ENCODE measurements around the gene MRAP2. TPM values are rescaled to one million over a fixed set of nuclear protein-coding genes. Genes with fewer than 3 reads are reported as not detected.

MRAP2 gene
- total and polyA plus RNA-seq, 11 donors = 0.12 to 0.28 (median 0.23) TPM; not detected in 6

DNA sequence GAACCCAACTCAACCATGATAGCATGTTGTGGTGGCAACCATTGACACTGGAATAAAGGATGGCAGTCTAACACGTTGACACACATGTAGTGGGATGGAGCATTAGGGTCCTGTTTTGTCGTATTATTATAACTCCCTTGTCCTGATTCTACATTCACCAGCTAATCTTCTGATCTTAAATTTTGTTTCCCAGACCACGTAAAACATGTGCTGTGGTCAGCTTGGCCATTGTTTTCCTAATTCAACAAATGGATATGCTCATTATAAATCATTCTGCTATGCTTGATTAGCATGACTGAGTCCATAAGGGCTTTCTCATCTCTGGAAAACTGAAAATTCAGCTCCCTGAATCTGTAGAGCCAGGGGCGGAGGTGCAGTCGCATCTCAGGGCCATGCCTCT lies 15.0 kb downstream of the MRAP2 start:
- Histone ChIP-seq H3K4me3 (no peak overlapping the region), H3K4me1 (peaks cover 0 to 16% (median 5%) of the 10 kb centered on the region in 12 donors), H3K27me3 (peaks cover 0 to 23% (median 0%) of the 10 kb centered on the region in 9 donors), H3K36me3 (no peaks in the 10 kb centered on the region), H3K9me3 (no peaks in the 10 kb centered on the region), H3K27ac (no peak overlapping the region)
- no peak for TF ChIP-seq POLR2A (IDR thresholded peaks at IDR 0.05)
- TF ChIP-seq, protein P1, sequence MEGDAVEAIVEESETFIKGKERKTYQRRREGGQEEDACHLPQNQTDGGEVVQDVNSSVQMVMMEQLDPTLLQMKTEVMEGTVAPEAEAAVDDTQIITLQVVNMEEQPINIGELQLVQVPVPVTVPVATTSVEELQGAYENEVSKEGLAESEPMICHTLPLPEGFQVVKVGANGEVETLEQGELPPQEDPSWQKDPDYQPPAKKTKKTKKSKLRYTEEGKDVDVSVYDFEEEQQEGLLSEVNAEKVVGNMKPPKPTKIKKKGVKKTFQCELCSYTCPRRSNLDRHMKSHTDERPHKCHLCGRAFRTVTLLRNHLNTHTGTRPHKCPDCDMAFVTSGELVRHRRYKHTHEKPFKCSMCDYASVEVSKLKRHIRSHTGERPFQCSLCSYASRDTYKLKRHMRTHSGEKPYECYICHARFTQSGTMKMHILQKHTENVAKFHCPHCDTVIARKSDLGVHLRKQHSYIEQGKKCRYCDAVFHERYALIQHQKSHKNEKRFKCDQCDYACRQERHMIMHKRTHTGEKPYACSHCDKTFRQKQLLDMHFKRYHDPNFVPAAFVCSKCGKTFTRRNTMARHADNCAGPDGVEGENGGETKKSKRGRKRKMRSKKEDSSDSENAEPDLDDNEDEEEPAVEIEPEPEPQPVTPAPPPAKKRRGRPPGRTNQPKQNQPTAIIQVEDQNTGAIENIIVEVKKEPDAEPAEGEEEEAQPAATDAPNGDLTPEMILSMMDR (IDR thresholded peaks at IDR 0.05) = no peak
- ATAC-seq (no peak), DNase-seq (no peak)
- WGBS, 4 donors = 92 to 96% (median 93%) methylated on average over 5 of the region's 5 CpGs
- intact Hi-C loops (cut with DNase I) = no loop called here

DNA sequence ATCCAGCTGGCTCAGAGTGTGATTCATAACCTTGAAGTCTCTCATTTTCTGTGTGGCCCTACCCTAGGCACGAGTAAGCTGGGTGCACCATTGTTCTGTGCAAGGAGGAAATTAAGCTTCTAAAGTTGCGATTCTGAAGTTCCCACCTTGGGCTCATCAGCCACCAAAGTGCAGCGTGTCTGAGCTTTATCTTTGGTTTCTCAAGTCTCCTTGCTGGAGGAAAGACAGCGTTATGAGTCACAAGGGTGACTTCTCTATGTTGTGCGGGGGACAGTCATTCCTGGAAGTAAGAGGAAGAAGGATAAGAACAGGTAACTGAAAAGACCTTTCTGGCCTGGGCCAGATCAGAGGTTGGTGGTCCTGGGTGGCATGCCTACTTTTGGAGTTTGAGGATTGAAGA lies 16.8 kb downstream of the MRAP2 start:
- Histone ChIP-seq H3K27ac (no peak overlapping the region), H3K4me3 (no peak overlapping the region), H3K9me3 (no peaks in the 10 kb centered on the region), H3K36me3 (no peaks in the 10 kb centered on the region), H3K27me3 (peaks cover 0 to 29% (median 0%) of the 10 kb centered on the region in 9 donors), H3K4me1 (peaks cover 0 to 16% (median 5%) of the 10 kb centered on the region in 12 donors)
- no peak for ATAC-seq
- intact Hi-C loops (cut with DNase I) = no loop called here
- TF ChIP-seq, protein P1 (IDR thresholded peaks at IDR 0.05) = no peak
- no peak for TF ChIP-seq POLR2A (IDR thresholded peaks at IDR 0.05)
- WGBS, 4 donors = 81 to 93% (median 86%) methylated on average over 5 of the region's 5 CpGs
- no peak for DNase-seq

DNA sequence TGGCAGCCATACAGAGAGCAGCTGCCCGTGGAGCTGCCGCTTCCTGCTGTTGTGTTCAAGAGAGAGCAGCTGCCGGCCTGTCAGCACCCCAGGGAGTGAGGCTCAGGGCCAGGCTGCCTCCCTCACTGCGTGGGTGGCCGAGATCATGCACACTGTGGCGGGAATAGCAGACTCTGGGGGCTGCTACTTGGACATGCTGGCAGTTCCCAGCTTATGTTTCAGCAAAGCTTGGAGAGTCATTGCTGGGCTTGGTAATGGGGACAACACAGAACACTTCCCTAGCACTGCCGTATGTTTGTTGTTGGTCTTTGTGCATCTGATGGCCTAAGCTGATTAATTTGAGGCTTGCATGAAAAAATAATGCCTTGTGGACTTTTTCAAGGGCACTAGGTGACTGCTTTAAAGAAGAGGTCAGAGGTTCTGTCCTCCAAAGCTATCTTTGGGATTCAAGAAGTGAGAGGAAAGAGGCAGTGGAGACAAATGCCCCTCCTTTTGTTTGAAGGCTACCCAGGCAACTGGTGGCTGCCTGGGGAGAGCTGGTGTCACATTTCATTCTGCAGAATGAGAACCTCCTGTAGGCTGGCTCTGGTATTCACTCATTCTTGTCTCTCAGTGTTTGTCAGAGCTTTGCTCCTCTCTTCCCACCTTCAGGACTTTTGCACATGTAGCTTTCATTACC lies 18.8 kb downstream of the MRAP2 start:
- H3K27me3 ChIP-seq = peaks cover 0 to 23% (median 0%) of the 10 kb centered on the region in 9 donors
- no peak for TF ChIP-seq POLR2A (IDR thresholded peaks at IDR 0.05)
- TF ChIP-seq, protein P1 (IDR thresholded peaks at IDR 0.05) = no peak
- peak; percentile 69 to 87 (median 82) for DNase-seq
- H3K4me1 ChIP-seq = peaks cover 0 to 16% (median 5%) of the 10 kb centered on the region in 12 donors
- peak overlapping the region in 3 of 12 donors; percentile 11 to 15 (median 14) for H3K4me3 ChIP-seq
- no peak overlapping the region for H3K27ac ChIP-seq
- no peaks in the 10 kb centered on the region for H3K9me3 ChIP-seq
- intact Hi-C loops (cut with DNase I) = no loop called here
- WGBS, 4 donors = 1 to 9% (median 5%) methylated on average over 7 of the region's 7 CpGs
- no peaks in the 10 kb centered on the region for H3K36me3 ChIP-seq
- peak; percentile 94 to 99 (median 98) for ATAC-seq

DNA sequence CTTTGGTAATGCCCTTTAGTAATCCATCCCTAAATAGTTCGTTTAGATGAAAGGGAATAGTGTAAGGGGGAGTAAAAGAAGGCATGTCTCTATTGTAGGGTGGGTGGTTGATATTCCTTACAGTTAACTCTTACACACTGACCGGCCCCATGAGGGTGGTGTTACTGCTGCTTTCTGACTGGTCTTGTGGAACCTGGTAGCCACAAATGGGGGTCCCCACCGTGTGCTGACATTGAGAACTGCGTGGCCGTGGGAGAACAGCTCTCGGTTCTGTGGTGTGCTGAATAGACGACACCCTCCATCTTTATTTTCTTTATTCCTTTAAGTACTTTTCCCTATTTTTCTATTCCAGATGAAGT lies 19.3 kb downstream of the MRAP2 start:
- intact Hi-C loops (cut with DNase I) = no loop called here
- H3K27me3 ChIP-seq = peaks cover 0 to 19% (median 0%) of the 10 kb centered on the region in 9 donors
- TF ChIP-seq POLR2A (IDR thresholded peaks at IDR 0.05) = no peak
- TF ChIP-seq, protein P1 (IDR thresholded peaks at IDR 0.05) = no peak

More for the DNA sequence above, 19.3 kb downstream of the MRAP2 start:
- Histone ChIP-seq H3K9me3 (no peaks in the 10 kb centered on the region), H3K4me3 (no peak overlapping the region), H3K27ac (no peak overlapping the region), H3K4me1 (peaks cover 0 to 16% (median 5%) of the 10 kb centered on the region in 12 donors), H3K36me3 (no peaks in the 10 kb centered on the region)
- no peak for ATAC-seq
- no peak for DNase-seq
- WGBS, 4 donors = 58 to 67% (median 63%) methylated on average over 7 of the region's 7 CpGs
